Heart right ventricle (tissue), 16 donors: ENCODE results near the gene RAPGEF3. TPM values are rescaled to one million over a fixed set of nuclear protein-coding genes. Genes with fewer than 3 reads are reported as not detected.

Experiments
- ATAC-seq, 8 donors: fragments of 200-7000 bp; cut with Tn5 transposase; one replicate each; pipeline ENCODE4 v1.9.1; 2020; ENCODE audit warnings: mild to moderate bottlenecking in 8 of 8, moderate library complexity in 8 of 8, moderate number of reproducible peaks in 1 of 8
- DNase-seq, 2 donors: peaks; one replicate each; pipeline ENCODE4 v3.0.0-alpha.2; 2020
- H3K27ac ChIP-seq, 10 donors: fragments of 200-600 bp; sonication (generic) in 2 of 10; one replicate each; pipeline versions ENCODE4 v1.5.0 to v1.8.0; 2020 to 2022; ENCODE audit warnings: mild to moderate bottlenecking in 3 of 10
- H3K27me3 ChIP-seq, 7 donors: fragments of 200-600 bp; one replicate each; pipeline ENCODE4 v1.8.0; 2021 to 2022; ENCODE audit warnings: mild to moderate bottlenecking in 2 of 7
- H3K36me3 ChIP-seq, 9 donors: fragments of 200-600 bp; sonication (generic) in 1 of 9; one replicate each; pipeline versions ENCODE4 v1.5.0 to v1.8.0; 2020 to 2022; ENCODE audit warnings: mild to moderate bottlenecking in 2 of 9
- H3K4me1 ChIP-seq, 9 donors: fragments of 200-600 bp; sonication (generic) in 1 of 9; one replicate each; pipeline versions ENCODE4 v1.5.0 to v1.8.0; 2020 to 2022; ENCODE audit warnings: mild to moderate bottlenecking in 4 of 9
- H3K4me3 ChIP-seq, 10 donors: fragments of 200-600 bp; sonication (generic) in 2 of 10; one replicate each; pipeline versions ENCODE4 v1.5.0 to v1.8.0; 2020 to 2022; ENCODE audit warnings: mild to moderate bottlenecking in 7 of 10, moderate library complexity in 2 of 10
- H3K9me3 ChIP-seq, 11 donors: fragments of 200-600 bp in 10 of 11; sonication (generic) in 2 of 11; one replicate each; pipeline versions ENCODE4 v1.5.0 to v1.8.0; 2013 to 2022; ENCODE audit warnings: mild to moderate bottlenecking in 2 of 11, control low read depth in 1 of 11, moderate library complexity in 1 of 11
- WGBS, 2 donors: extraction: QIAGEN DNeasy Blood & Tissue Kit; methylation state at CpG; one replicate each; pipeline ENCODE4 v1.1.7; 2013; ENCODE audit warnings: inconsistent platforms in 1 of 2; 5-methylcytosine and 5-hydroxymethylcytosine counted together
- intact Hi-C, 10 donors: fragments of 100-400 bp; cut with DNase I; formaldehyde crosslinking; loops; one replicate each; pipeline versions ENCODE4 v1.11.1 to v1.14.2; 2022
- polyA plus RNA-seq, 2 donors: library from polyadenylated mRNA; stranded (reverse); fragments of 200-250 nt; gene quantifications; one replicate each; pipeline ENCODE4 v1.2.3, GENCODE V29; 2013
- total RNA-seq, 10 donors: library from RNA; stranded (reverse); fragmentation: NEBNext Ultra II Directional in 3 of 10; extraction: Animal tissue kit (Norgen Biotek cat#: 25700) in 3 of 10; gene quantifications; one replicate each; pipeline versions ENCODE4 v1.2.1 to v1.2.4, GENCODE V29; 2021 to 2023
- TF ChIP-seq, protein P1 (sequence below), 9 donors: fragments of 200-600 bp; sonication (generic) in 2 of 9; IDR thresholded peaks; one replicate each; pipeline versions ENCODE4 v1.5.0 to v1.8.0; 2021 to 2022; ENCODE audit warnings: antibody characterized with exemption in 9 of 9, mild to moderate bottlenecking in 5 of 9, moderate library complexity in 1 of 9
- donor health status: Arrhythmogenic right ventricular cardiomyopathy.
- donor health status: ischemic (EF 13 %, LVEDD 7.1; RV severe dilation, severe dysfunction).
- donor health status: healthy with polysubstance abuse.
- donor health status: DM: no; HTN: yes; CAD: no.
- donor health status: DM: no; HTN: no; CAD: no.
- donor health status: ischemic (EF 25% LVEDD 6.9; RV normal size, moderate dysfunction).
- donor health status: ischemic (EF 25% LVEDD 5.7; RV mildly dilated, moderate dysfunction).
- donor health status: healthy.
- donor health status: DM: yes; HTN: yes; CAD: no.
- donor health status: Ischemic cardiomyopathy.
- donor health status: ischemic (EF 35%, LVEDD 5.7; RV mildly dilated, moderate dysfunction).
- donor health status: nonischemic (EF 11% LVEDD 7.7; RV severe dilation, severe dysfunction).
- donor health status: DM: yes; HTN: yes; CAD: no.
- donor health status: PGD.
- donor health status: ischemic (EF 29% LVEDD 5.4; RV normal size, mild dysfunction).
- donor health status: nonischemic (EF 23%, LVEDD 6.1; RV moderate dilation, normal function).

Gene RAPGEF3
- total and polyA plus RNA-seq, 12 donors, result 9.5 to 173 (median 20.1) TPM

DNA sequence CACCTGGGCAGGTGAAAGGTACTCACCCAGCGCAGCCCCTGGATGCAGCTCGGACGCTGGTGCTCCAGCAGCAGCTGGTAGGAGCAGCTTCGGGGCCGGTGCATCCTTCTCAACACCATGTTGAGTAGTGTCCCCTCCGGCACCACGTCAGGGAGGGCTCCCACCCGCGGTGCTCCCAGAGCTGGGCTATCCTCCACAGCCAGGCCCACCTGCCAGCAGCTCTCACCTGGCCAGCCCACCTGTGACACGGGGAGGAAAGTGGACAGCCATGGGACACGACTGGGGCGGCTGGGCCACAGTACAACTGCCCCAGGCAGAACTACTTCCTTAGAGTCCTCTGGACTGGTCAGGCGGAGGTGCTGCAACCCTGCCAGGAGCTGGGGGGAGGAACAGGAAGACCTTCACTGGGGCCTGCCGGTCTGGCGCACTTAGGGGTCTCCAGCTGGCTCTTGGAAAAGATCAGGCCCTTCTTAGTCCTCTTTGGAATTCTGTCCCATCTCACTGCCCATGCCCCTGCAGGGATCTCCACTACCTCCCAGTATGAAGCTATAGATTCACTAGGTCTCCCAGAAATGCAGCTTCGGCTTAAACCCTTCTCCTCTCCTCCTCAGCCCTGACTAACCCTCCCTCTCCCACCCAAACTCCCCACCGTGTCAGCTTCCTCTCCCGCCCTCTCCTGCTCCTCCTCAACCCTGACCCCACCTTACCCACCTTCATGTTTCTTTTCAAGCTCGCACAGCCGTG is 668 bp downstream of the RAPGEF3 start:
- intact Hi-C loops, result loop anchor here in 3 of 10 donors (2.0 to 10.0 kb wide), 2 partner anchors 41 to 793 kb away; no protein-coding TSS in a partner anchor
- ATAC-seq (peak in 7 of 8 donors; percentile 3 to 48 (median 27)), DNase-seq (peak in 1 of 2 donors; percentile 57)
- H3K4me3 ChIP-seq, result peak overlapping the region; percentile 34 to 78 (median 59)
- no peaks in the 10 kb centered on the region for H3K9me3 ChIP-seq
- WGBS, 2 donors, result 39 to 46% methylated on average over 20 of the region's 20 CpGs
- H3K4me1 ChIP-seq, result peaks cover 22 to 79% (median 58%) of the 10 kb centered on the region in 9 donors
- H3K27me3 ChIP-seq, result no peaks in the 10 kb centered on the region
- peaks cover 0 to 5% (median 0%) of the 10 kb centered on the region in 9 donors for H3K36me3 ChIP-seq
- H3K27ac ChIP-seq, result peak overlapping the region; percentile 72 to 91 (median 86)
- TF ChIP-seq, protein P1, sequence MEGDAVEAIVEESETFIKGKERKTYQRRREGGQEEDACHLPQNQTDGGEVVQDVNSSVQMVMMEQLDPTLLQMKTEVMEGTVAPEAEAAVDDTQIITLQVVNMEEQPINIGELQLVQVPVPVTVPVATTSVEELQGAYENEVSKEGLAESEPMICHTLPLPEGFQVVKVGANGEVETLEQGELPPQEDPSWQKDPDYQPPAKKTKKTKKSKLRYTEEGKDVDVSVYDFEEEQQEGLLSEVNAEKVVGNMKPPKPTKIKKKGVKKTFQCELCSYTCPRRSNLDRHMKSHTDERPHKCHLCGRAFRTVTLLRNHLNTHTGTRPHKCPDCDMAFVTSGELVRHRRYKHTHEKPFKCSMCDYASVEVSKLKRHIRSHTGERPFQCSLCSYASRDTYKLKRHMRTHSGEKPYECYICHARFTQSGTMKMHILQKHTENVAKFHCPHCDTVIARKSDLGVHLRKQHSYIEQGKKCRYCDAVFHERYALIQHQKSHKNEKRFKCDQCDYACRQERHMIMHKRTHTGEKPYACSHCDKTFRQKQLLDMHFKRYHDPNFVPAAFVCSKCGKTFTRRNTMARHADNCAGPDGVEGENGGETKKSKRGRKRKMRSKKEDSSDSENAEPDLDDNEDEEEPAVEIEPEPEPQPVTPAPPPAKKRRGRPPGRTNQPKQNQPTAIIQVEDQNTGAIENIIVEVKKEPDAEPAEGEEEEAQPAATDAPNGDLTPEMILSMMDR (IDR thresholded peaks at IDR 0.05), result no peak

DNA sequence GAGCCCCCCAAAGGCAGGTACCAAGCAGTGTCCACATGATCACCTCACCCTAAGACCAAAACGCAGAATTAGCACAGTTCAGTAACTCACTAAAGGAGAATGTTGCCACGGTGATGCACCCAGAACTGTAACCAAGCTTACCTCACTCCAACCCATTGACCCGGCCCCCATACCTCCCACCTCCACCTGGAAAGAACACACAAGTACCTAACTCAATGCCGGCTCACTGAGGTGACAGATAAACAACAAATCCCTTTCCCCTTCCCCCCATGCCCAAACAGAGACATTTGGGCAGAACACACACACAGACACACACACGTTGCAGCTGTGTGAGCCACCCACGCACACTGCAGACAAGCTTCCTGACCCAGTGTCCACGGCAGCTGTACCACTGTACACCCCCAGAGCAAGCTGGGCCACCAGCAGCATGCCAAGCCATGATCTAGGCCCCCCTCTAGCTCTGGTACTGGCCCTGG is 1.3 kb downstream of the RAPGEF3 start:
- Histone ChIP-seq H3K4me1 (peaks cover 27 to 80% (median 58%) of the 10 kb centered on the region in 9 donors), H3K27me3 (no peaks in the 10 kb centered on the region), H3K4me3 (peak overlapping the region; percentile 34 to 78 (median 59)), H3K9me3 (no peaks in the 10 kb centered on the region), H3K27ac (peak overlapping the region; percentile 72 to 91 (median 86)), H3K36me3 (peaks cover 0 to 5% (median 0%) of the 10 kb centered on the region in 9 donors)
- DNase-seq, result no peak
- intact Hi-C loops, result loop anchor here in 1 of 10 donors (10.0 kb wide), 1 partner anchor 793 kb away; no protein-coding TSS in a partner anchor
- TF ChIP-seq, protein P1 (IDR thresholded peaks at IDR 0.05), result no peak
- ATAC-seq, result no peak
- 52 to 68% methylated on average over 7 of the region's 7 CpGs for WGBS, 2 donors

GRCh38 chr12:47755655-47756562 is 2.8 kb downstream of the RAPGEF3 start:
- H3K9me3 ChIP-seq, result no peaks in the 10 kb centered on the region
- H3K4me3 ChIP-seq, result peak overlapping the region; percentile 34 to 78 (median 59)
- WGBS, 2 donors, result 54 to 58% methylated on average over 12 of the region's 12 CpGs
- H3K27me3 ChIP-seq, result no peaks in the 10 kb centered on the region
- peaks cover 0 to 17% (median 0%) of the 10 kb centered on the region in 9 donors for H3K36me3 ChIP-seq
- intact Hi-C loops, result loop anchor here in 1 of 10 donors (10.0 kb wide), 1 partner anchor 791 kb away; no protein-coding TSS in a partner anchor
- DNase-seq (no peak), ATAC-seq (no peak)
- TF ChIP-seq, protein P1 (IDR thresholded peaks at IDR 0.05), result no peak
- peak overlapping the region; percentile 57 to 91 (median 86) for H3K27ac ChIP-seq
- peaks cover 37 to 92% (median 68%) of the 10 kb centered on the region in 9 donors for H3K4me1 ChIP-seq
